Fibroblast of lung (primary cell): ENCODE data around the gene GAK.

Experiments
- EZH2 ChIP-seq: IDR thresholded peaks from 2 replicates; pipeline ENCODE4 v1.5.1; 2012; ENCODE audit warnings: low read length, control low read depth, mild to moderate bottlenecking; ENCODE audit errors: missing control alignments
- TF ChIP-seq, protein P1 (sequence below), 2 donors: IDR thresholded peaks in 1 of 2; conservative IDR thresholded peaks in 1 of 2; 1 replicate in 1 of 2; 2 replicates in 1 of 2; pipeline ENCODE4 v1.5.1; 2011 to 2012; ENCODE audit warnings: low read length in 2 of 2, control low read depth in 1 of 2, inconsistent platforms in 1 of 2, low read depth in 1 of 2, mild to moderate bottlenecking in 1 of 2

DNA sequence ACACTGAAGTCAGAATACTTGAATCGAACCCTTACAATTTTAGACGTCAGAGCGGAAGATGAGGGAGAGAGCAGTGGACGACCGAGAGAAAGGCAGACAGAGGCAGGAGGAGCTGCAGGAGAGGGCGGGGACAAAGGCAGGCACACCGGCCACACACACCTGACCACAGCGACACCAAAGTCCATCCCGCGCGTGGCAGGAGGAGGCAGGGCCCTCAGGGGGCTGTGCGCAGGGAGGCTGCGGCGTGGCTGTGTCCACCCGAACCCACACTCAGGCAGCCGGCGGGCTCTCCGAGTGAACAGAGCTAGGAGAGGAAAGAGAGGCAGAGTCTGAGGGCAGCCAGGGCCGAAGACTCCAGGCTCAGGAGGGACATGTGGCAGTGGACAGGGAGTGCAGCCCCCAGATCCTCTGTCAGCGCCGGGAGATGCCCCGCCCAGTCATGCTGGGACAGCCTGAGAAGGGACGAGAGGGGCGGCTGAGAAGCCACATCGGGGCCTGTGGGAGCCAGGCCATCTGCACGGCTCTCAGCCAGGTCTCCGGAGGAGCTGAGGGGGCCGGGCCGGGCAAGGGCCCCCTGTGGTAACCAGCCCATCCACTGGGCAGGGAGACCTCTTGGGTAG, 20.1 kb downstream of the GAK start:
- TF ChIP-seq EZH2, result no peak
- TF ChIP-seq, protein P1, sequence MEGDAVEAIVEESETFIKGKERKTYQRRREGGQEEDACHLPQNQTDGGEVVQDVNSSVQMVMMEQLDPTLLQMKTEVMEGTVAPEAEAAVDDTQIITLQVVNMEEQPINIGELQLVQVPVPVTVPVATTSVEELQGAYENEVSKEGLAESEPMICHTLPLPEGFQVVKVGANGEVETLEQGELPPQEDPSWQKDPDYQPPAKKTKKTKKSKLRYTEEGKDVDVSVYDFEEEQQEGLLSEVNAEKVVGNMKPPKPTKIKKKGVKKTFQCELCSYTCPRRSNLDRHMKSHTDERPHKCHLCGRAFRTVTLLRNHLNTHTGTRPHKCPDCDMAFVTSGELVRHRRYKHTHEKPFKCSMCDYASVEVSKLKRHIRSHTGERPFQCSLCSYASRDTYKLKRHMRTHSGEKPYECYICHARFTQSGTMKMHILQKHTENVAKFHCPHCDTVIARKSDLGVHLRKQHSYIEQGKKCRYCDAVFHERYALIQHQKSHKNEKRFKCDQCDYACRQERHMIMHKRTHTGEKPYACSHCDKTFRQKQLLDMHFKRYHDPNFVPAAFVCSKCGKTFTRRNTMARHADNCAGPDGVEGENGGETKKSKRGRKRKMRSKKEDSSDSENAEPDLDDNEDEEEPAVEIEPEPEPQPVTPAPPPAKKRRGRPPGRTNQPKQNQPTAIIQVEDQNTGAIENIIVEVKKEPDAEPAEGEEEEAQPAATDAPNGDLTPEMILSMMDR (conservative IDR thresholded peaks at IDR 0.05 in 1 of 2, IDR thresholded peaks at IDR 0.05 in 1 of 2; ENCODE audit: low read depth in 1 of 2, low read length in 2 of 2), result no peak
